SK-N-SH treated with all-trans-retinoic acid at 6 μM for 48 hours (cell line): ENCODE data around the gene GAGE1.
"Not testable (repeated sequence)": the region's sequence is repeated elsewhere in the genome, so short reads cannot be mapped to it uniquely, and the experiment has no call there.

Source experiments
- ATAC-seq: fragments of 200-7000 bp; cut with Tn5 transposase; 3 replicates; pipeline ENCODE4 v1.9.1; 2020; ENCODE audit warnings: mild to moderate bottlenecking, moderate library complexity
- ARNTL ChIP-seq: fragments of 450-650 bp; formaldehyde crosslinking; IDR thresholded peaks from 2 replicates; pipeline ENCODE4 v1.5.0; 2020; ENCODE audit warnings: low read depth, mild to moderate bottlenecking, moderate library complexity, borderline replicate concordance
- BACH2 ChIP-seq: fragments of 250-450 bp; sonication (Bioruptor Pico); IDR thresholded peaks from 2 replicates; pipeline ENCODE4 v1.9.0; 2021; ENCODE audit warnings: mild to moderate bottlenecking, borderline replicate concordance
- CSRNP3 ChIP-seq: fragments of 250-450 bp; sonication (Bioruptor Pico); IDR thresholded peaks from 2 replicates; pipeline ENCODE4 v1.5.1; 2021; ENCODE audit warnings: mild to moderate bottlenecking, moderate library complexity
- GLIS3 ChIP-seq: fragments of 250-450 bp; sonication (Bioruptor Pico); IDR thresholded peaks from 2 replicates; pipeline ENCODE4 v1.5.0; 2020; ENCODE audit warnings: mild to moderate bottlenecking, moderate library complexity
- PATZ1 ChIP-seq: fragments of 250-450 bp; sonication (Bioruptor Pico); IDR thresholded peaks from 2 replicates; pipeline ENCODE4 v1.8.0; 2020; ENCODE audit warnings: mild to moderate bottlenecking, moderate library complexity, borderline replicate concordance
- PPARA ChIP-seq: fragments of 250-450 bp; sonication (Bioruptor Pico); IDR thresholded peaks from 2 replicates; pipeline ENCODE4 v1.5.0; 2020; ENCODE audit warnings: mild to moderate bottlenecking, borderline replicate concordance
- RARB ChIP-seq: fragments of 250-450 bp; sonication (Bioruptor Pico); IDR thresholded peaks from 2 replicates; pipeline ENCODE4 v1.8.0; 2021; ENCODE audit warnings: mild to moderate bottlenecking, moderate library complexity
- SNAI2 ChIP-seq: fragments of 250-450 bp; sonication (Bioruptor Pico); IDR thresholded peaks from 2 replicates; pipeline ENCODE4 v1.5.0; 2020; ENCODE audit warnings: mild to moderate bottlenecking, moderate library complexity
- TCF4 ChIP-seq: fragments of 250-450 bp; sonication (Bioruptor Pico); IDR thresholded peaks from 2 replicates; pipeline ENCODE4 v1.8.0; 2021; ENCODE audit warnings: mild to moderate bottlenecking, moderate library complexity, borderline replicate concordance
- ZC3H10 ChIP-seq: fragments of 250-450 bp; sonication (Bioruptor Pico); IDR thresholded peaks from 2 replicates; pipeline ENCODE4 v1.5.1; 2021; ENCODE audit warnings: mild to moderate bottlenecking, moderate library complexity
- ZFP3 ChIP-seq: fragments of 250-450 bp; sonication (Bioruptor Pico); IDR thresholded peaks from 2 replicates; pipeline ENCODE4 v1.5.0; 2020; ENCODE audit warnings: mild to moderate bottlenecking, moderate library complexity
- ZNF70 ChIP-seq: fragments of 450-650 bp; formaldehyde crosslinking; IDR thresholded peaks from 2 replicates; pipeline ENCODE4 v1.5.0; 2020; ENCODE audit warnings: mild to moderate bottlenecking, moderate library complexity
- ZNF8 ChIP-seq: fragments of 450-650 bp; formaldehyde crosslinking; IDR thresholded peaks from 2 replicates; pipeline ENCODE4 v1.5.0; 2020; ENCODE audit warnings: mild to moderate bottlenecking, moderate library complexity

Gene GAGE1

GRCh38 chrX:49598720-49599119 lies at the start of gene GAGE1:
GAGE1 (plus strand) TSS chrX:49599020; CDS start chrX:49600175, 1,155 bp downstream.
- not testable (repeated sequence) for ATAC-seq

GRCh38 chrX:49550989-49551388 lies 47.8 kb upstream of the GAGE1 start, which contains the start of gene GAGE12E:
GAGE12E (plus strand) TSS chrX:49551289; CDS start chrX:49552444, 1,155 bp downstream.
- ATAC-seq, result not testable (repeated sequence)

DNA sequence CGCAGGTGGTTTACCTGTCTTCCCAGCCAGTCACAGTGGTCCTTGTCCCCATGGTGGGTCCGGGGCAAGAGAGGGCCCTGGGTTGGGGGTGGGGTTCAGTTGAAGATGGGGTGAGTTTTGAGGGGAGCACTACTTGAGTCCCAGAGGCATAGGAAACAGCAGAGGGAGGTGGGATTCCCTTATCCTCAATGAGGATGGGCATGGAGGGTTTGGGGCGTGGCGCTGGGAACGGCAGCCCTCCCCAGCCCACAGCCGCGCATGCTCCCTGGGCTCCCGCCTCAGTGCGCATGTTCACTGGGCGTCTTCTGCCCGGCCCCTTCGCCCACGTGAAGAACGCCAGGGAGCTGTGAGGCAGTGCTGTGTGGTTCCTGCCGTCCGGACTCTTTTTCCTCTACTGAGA lies 38.3 kb upstream of the GAGE1 start, which contains the start of gene GAGE12F:
TSS of gene GAGE12F (plus strand) at position 301 of the 400 bp plus-strand sequence. CDS start 1,155 bp downstream, outside the sequence.
- not testable (repeated sequence) for ATAC-seq

DNA sequence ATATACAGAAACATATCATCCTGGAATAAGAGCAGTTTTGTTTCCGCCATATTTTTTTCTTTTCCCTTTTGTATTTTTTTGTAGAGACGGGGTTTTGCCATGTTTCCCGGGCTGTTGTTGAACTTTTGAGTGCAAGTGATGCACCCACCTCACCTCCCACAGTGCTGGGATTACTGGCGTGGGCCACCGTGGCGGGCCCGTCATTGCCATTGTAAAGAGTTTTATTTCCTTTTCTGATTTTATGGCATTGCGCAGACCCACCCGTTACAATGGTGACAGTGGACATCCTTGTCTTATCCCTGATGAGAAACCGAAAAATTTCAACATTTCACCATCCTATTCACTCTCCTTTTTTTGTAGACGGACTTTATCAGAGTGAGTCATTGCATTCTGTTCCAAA lies 30.1 kb upstream of the GAGE1 start:
- not testable (repeated sequence) for ATAC-seq

DNA sequence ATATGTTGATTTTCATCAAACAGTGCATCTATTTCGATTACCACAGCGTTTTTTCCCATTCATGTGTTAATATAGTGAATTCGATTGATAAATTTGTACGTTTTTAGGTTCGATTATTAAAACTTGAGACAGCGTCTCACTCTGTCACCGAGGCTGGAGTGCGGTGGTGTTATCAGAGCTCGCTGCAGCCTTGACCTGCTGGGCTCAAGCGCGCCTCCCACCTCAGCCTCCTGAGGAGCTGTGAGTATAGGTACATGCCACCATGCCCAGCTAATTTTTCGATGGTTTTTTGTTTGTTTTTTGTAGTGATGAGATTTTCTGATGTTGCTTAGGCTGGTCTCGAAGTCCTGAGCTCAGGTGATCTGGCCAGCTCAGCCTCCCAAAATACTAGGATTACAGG lies 29.7 kb upstream of the GAGE1 start:
- not testable (repeated sequence) for ATAC-seq

DNA sequence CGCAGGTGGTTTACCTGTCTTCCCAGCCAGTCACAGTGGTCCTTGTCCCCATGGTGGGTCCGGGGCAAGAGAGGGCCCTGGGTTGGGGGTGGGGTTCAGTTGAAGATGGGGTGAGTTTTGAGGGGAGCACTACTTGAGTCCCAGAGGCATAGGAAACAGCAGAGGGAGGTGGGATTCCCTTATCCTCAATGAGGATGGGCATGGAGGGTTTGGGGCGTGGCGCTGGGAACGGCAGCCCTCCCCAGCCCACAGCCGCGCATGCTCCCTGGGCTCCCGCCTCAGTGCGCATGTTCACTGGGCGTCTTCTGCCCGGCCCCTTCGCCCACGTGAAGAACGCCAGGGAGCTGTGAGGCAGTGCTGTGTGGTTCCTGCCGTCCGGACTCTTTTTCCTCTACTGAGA lies 28.7 kb upstream of the GAGE1 start, which contains the start of gene GAGE12G:
TSS of gene GAGE12G (plus strand) at position 301 of the 400 bp plus-strand sequence. CDS start 1,155 bp downstream, outside the sequence.
- not testable (repeated sequence) for ATAC-seq

GRCh38 chrX:49579649-49580048 lies 19.2 kb upstream of the GAGE1 start, which contains the start of gene GAGE12H:
GAGE12H (plus strand) TSS chrX:49579949; CDS start chrX:49581104, 1,155 bp downstream.
- not testable (repeated sequence) for ATAC-seq

GRCh38 chrX:49589196-49589595 lies 9.6 kb upstream of the GAGE1 start, which contains the start of gene GAGE2A:
GAGE2A (plus strand) TSS chrX:49589496; CDS start chrX:49590651, 1,155 bp downstream.
- not testable (repeated sequence) for ATAC-seq

GRCh38 chrX:49589769-49590478 lies 8.9 kb upstream of the GAGE1 start:
- ATAC-seq, result not testable (repeated sequence)

DNA sequence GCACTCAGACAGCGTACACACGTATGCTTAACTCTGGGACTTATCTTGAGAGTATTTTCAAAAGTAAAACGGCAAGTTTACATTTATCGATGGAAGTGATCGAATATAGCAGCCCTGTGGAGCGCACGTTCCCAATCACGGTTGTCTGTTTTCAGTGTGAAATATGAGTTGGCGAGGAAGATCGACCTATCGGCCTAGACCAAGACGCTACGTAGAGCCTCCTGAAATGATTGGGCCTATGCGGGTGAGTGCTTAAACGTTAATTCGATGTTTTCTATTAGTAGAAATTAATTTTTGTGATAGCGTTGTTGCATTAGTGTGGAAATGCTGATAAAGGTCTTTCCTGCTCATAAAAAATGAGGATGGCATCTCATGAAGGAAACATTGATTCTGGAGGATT lies 8.3 kb upstream of the GAGE1 start:
- ATAC-seq, result not testable (repeated sequence)

DNA sequence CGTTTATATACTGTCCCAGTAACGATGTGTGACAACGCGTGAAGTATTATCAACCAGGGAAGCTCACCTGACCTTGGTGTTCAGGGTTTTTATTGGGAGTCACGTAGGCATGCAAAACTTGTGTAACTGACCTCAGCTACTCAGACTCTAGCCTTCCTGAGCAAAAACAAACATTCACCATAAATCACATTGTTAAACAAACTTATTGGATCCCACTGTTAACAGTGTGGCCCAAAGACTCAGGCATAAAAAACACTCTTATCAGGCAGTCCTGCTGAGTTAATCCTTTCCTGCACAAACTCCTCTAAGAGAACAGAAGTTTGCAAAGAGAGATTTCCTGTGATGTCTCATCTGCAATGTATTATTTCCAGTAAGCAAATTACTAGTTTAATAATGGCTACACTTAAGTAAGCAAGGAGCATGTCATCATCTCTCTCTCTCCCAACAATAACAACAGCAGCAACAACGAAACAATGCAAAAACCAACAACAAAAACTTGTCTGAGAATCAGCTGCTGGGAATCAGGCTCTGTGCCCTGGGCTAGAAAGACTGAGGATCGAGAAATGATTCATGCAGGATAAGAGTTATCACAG lies 12.0 kb downstream of the GAGE1 start:
- no peak for ATAC-seq
- no peak for TF ChIP-seq SNAI2

GRCh38 chrX:49618574-49618973 lies 19.8 kb downstream of the GAGE1 start:
- ATAC-seq, result no peak

More at GRCh38 chrX:49618574-49618973, 19.8 kb downstream of the GAGE1 start:
- TF ChIP-seq TCF4 (CRISPR knock-in tag), result no peak
- no peak for TF ChIP-seq ARNTL (CRISPR knock-in tag)
- no peak for TF ChIP-seq CSRNP3 (CRISPR knock-in tag)
- TF ChIP-seq ZNF70 (CRISPR knock-in tag), result no peak
- TF ChIP-seq RARB (CRISPR knock-in tag), result no peak
- no peak for TF ChIP-seq BACH2
- TF ChIP-seq PATZ1 (CRISPR knock-in tag), result no peak
- no peak for TF ChIP-seq PPARA (CRISPR knock-in tag)
- TF ChIP-seq ZNF8 (CRISPR knock-in tag), result no peak
- no peak for TF ChIP-seq ZFP3
- TF ChIP-seq GLIS3 (CRISPR knock-in tag), result no peak
- no peak for TF ChIP-seq ZC3H10 (CRISPR knock-in tag)
- TF ChIP-seq, all 23 proteins: peak for 0
